Diencephalon (tissue), 1 donor: ENCODE measurements around the gene LRRC10B. TPM values are rescaled to one million over a fixed set of nuclear protein-coding genes. Genes with fewer than 3 reads are reported as not detected.

Experiments
- small RNA-seq: library from RNA; depleted of rRNA; stranded (forward); fragments of <200 nt; gene quantifications from one replicate; pipeline ENCODE3, GENCODE V24; 2014
- total RNA-seq: library from RNA; depleted of rRNA; stranded (reverse); fragments of >200 nt; gene quantifications from one replicate; pipeline ENCODE4 v1.2.3, GENCODE V29; 2014

The LRRC10B gene
- 6.7 TPM for total RNA-seq

GRCh38 chr11:61507962-61508861 lies at the start of gene LRRC10B:
TSS of gene LRRC10B (plus strand) at chr11:61508749. CDS start at chr11:61508999, 250 bp downstream.

Small RNAs within 50 kb of the gene (small RNA-seq; reads per million reads assigned to genes)
- gene MIR4488, result not detected

Other genes with a start within 250 kb of the LRRC10B start
- 1.4 TPM for gene VWCE, start 213.4 kb upstream of the LRRC10B start, total RNA-seq
- gene DDB1, start 175.6 kb upstream of the LRRC10B start, total RNA-seq, result 200 TPM
- 12.9 TPM for gene TKFC, start 175.5 kb upstream of the LRRC10B start, total RNA-seq
- 12.7 TPM for gene CYB561A3, start 146.9 kb upstream of the LRRC10B start, total RNA-seq
- gene TMEM138, start 146.4 kb upstream of the LRRC10B start, total RNA-seq, result 26.8 TPM
- gene TMEM216, start 116.2 kb upstream of the LRRC10B start, total RNA-seq, result 14.8 TPM
- gene CPSF7, start 78.8 kb upstream of the LRRC10B start, total RNA-seq, result 31.1 TPM
- 57.7 TPM for gene SDHAF2, start 78.6 kb upstream of the LRRC10B start, total RNA-seq
- 71.5 TPM for gene SYT7, start 72.3 kb downstream of the LRRC10B start, total RNA-seq
- 11.3 TPM for gene DAGLA, start 171.6 kb downstream of the LRRC10B start, total RNA-seq
- gene MYRF, start 243.9 kb downstream of the LRRC10B start, total RNA-seq, result 2.8 TPM